DND-41 (cell line): ENCODE results near the gene SESTD1.
"Not testable (repeated sequence)": the region's sequence is repeated elsewhere in the genome, so short reads cannot be mapped to it uniquely, and the experiment has no call there.

ENCODE experiments used
- ATAC-seq: fragments of 200-7000 bp; cut with Tn5 transposase; 3 replicates; pipeline ENCODE4 v1.9.1; 2021; ENCODE audit warnings: low read depth; ENCODE audit not compliant: insufficient read depth
- DNase-seq: peaks from one replicate; pipeline ENCODE4 v3.0.0-alpha.2; 2020
- H2AFZ ChIP-seq: 2 replicates; pipeline ENCODE4 v1.6.0; 2012; ENCODE audit warnings: low read depth, low read length
- H3K27ac ChIP-seq: 2 replicates; pipeline ENCODE4 v1.5.1; 2012; ENCODE audit warnings: low read length, inconsistent platforms
- H3K27me3 ChIP-seq: fragments of 200-600 bp; sonication (generic); 2 replicates; pipeline ENCODE4 v1.6.0; 2012; ENCODE audit warnings: low read length, mild to moderate bottlenecking, inconsistent platforms; ENCODE audit not compliant: insufficient read depth, poor library complexity
- H3K36me3 ChIP-seq: 2 replicates; pipeline ENCODE4 v1.5.1; 2012; ENCODE audit warnings: low read length, inconsistent platforms; ENCODE audit not compliant: insufficient read depth
- H3K4me1 ChIP-seq: 2 replicates; pipeline ENCODE4 v1.5.1; 2012; ENCODE audit warnings: mild to moderate bottlenecking, low read length; ENCODE audit not compliant: insufficient read depth
- H3K4me2 ChIP-seq: 2 replicates; pipeline ENCODE4 v1.6.0; 2012; ENCODE audit warnings: mild to moderate bottlenecking, moderate library complexity, low read length, inconsistent platforms; ENCODE audit not compliant: insufficient read depth
- H3K4me3 ChIP-seq, 2 experiments: fragments of 200-600 bp in 1 of 2; shearing (Covaris generic) in 1 of 2; 2 replicates each; pipeline ENCODE4 v1.5.1; 2012 to 2016; ENCODE audit warnings: inconsistent platforms in 2 of 2, low read length in 2 of 2, mild to moderate bottlenecking in 2 of 2, low read depth in 1 of 2, moderate library complexity in 1 of 2
- H3K79me2 ChIP-seq: 2 replicates; pipeline ENCODE4 v1.6.0; 2012; ENCODE audit warnings: low read length, inconsistent platforms; ENCODE audit not compliant: insufficient read depth
- H3K9ac ChIP-seq: 2 replicates; pipeline ENCODE4 v1.6.0; 2012; ENCODE audit warnings: low read depth, mild to moderate bottlenecking, inconsistent platforms, low read length, moderate library complexity
- H3K9me3 ChIP-seq: 2 replicates; pipeline ENCODE4 v1.5.1; 2012; ENCODE audit warnings: low read length, moderate library complexity, mild to moderate bottlenecking, inconsistent platforms; ENCODE audit not compliant: insufficient read depth, severe bottlenecking
- H4K20me1 ChIP-seq: 2 replicates; pipeline ENCODE4 v1.6.0; 2012; ENCODE audit warnings: low read length; ENCODE audit not compliant: insufficient read depth
- CTCF ChIP-seq: IDR thresholded peaks from 2 replicates; pipeline ENCODE4 v1.5.1; 2012; ENCODE audit warnings: borderline replicate concordance, low read length, moderate library complexity, mild to moderate bottlenecking; ENCODE audit not compliant: poor library complexity, severe bottlenecking; ENCODE audit errors: extremely low read depth
- EZH2 ChIP-seq: IDR thresholded peaks from 3 replicates; pipeline ENCODE4 v1.6.1; 2012; ENCODE audit warnings: borderline replicate concordance, low read depth, mild to moderate bottlenecking, moderate library complexity, low read length, inconsistent platforms; ENCODE audit not compliant: severe bottlenecking

SESTD1 gene

GRCh38 chr2:179057737-179058136, 206.9 kb downstream of the SESTD1 start:
- TF ChIP-seq EZH2 (no peak), CTCF (no peak)
- Histone ChIP-seq H3K27me3 (no peaks in the 10 kb centered on the region), H3K9me3 (no peaks in the 10 kb centered on the region), H4K20me1 (no peaks in the 10 kb centered on the region), H3K4me2 (no peak overlapping the region), H3K9ac (no peak overlapping the region), H3K36me3 (no peaks in the 10 kb centered on the region), H3K27ac (no peak overlapping the region), H3K4me1 (no peaks in the 10 kb centered on the region), H3K4me3 (no peak overlapping the region), H3K79me2 (no peaks in the 10 kb centered on the region), H2AFZ (no peak overlapping the region)
- DNase-seq (no peak), ATAC-seq (no peak)

GRCh38 chr2:179053568-179053967, 211.1 kb downstream of the SESTD1 start:
- not testable (repeated sequence) for H3K4me3 ChIP-seq, H3K27ac ChIP-seq, H3K79me2 ChIP-seq, H2AFZ ChIP-seq, H3K36me3 ChIP-seq, H3K9ac ChIP-seq, H4K20me1 ChIP-seq, H3K4me1 ChIP-seq, H3K4me2 ChIP-seq, ATAC-seq, H3K27me3 ChIP-seq, H3K9me3 ChIP-seq, DNase-seq
